Panc1 (cell line): ENCODE results near the gene GPX3. TPM values are rescaled to one million over a fixed set of nuclear protein-coding genes. Genes with fewer than 3 reads are reported as not detected.

Experiments
- ATAC-seq: fragments of 200-7000 bp; cut with Tn5 transposase; 2 replicates; pipeline ENCODE4 v1.9.1; 2020; ENCODE audit warnings: mild to moderate bottlenecking, moderate library complexity
- BruUV-seq: library from RNA; stranded (reverse); fragments of 400-500 nt; replicated peaks from 2 replicates; lab custom pipeline; 2021; lab: Mats Ljungman, UMichigan
- CTCF ChIA-PET: fragments of 300-600 bp; sonication (Branson Sonifier 250); formaldehyde crosslinking; loops from one replicate; lab custom pipeline; 2022; ENCODE audit warnings: antibody characterized with exemption; lab: Charles Lee
- POLR2A ChIA-PET: fragments of 300-600 bp; sonication (Branson Sonifier 250); formaldehyde crosslinking; loops from one replicate; lab custom pipeline; 2022; ENCODE audit warnings: antibody characterized with exemption; lab: Charles Lee
- DNase-seq: peaks from one replicate; pipeline ENCODE4 v3.0.0-alpha.2; 2010; ENCODE audit warnings: low read depth, low spot score
- H3K27ac ChIP-seq: 2 replicates; pipeline ENCODE4 v1.5.1; 2011; ENCODE audit warnings: mild to moderate bottlenecking, low read length, inconsistent platforms
- H3K27me3 ChIP-seq: fragments of 200-500 bp; sonication (Bioruptor generic); 2 replicates; pipeline ENCODE4 v1.6.0; 2014; ENCODE audit warnings: low read length, inconsistent platforms; ENCODE audit not compliant: control insufficient read depth, insufficient read depth
- H3K36me3 ChIP-seq: fragments of 200-500 bp; sonication (Bioruptor generic); 2 replicates; pipeline ENCODE4 v1.5.1; 2014; ENCODE audit warnings: inconsistent platforms, mild to moderate bottlenecking, low read length, moderate library complexity; ENCODE audit not compliant: control insufficient read depth, insufficient read depth
- H3K4me1 ChIP-seq: 2 replicates; pipeline ENCODE4 v1.5.1; 2011; ENCODE audit warnings: inconsistent platforms, mild to moderate bottlenecking, low read length, moderate library complexity; ENCODE audit not compliant: control insufficient read depth, insufficient read depth
- H3K4me3 ChIP-seq, 2 experiments: 2 replicates each; pipeline ENCODE4 v1.5.1; 2011 to 2012; ENCODE audit warnings: low read depth in 2 of 2, low read length in 2 of 2, mild to moderate bottlenecking in 2 of 2, inconsistent platforms in 1 of 2, moderate library complexity in 1 of 2
- H3K9me3 ChIP-seq: fragments of 200-500 bp; sonication (Bioruptor generic); 2 replicates; pipeline ENCODE4 v1.5.1; 2014; ENCODE audit warnings: low read depth, mild to moderate bottlenecking, inconsistent platforms, low read length, moderate library complexity; ENCODE audit not compliant: control insufficient read depth, insufficient read depth
- CTCF ChIP-seq: fragments of 450-650 bp; IDR thresholded peaks from 2 replicates; pipeline ENCODE4 v1.5.1; 2017; ENCODE audit warnings: mild to moderate bottlenecking
- POLR2AphosphoS5 ChIP-seq: IDR thresholded peaks from 2 replicates; pipeline ENCODE4 v1.6.1; 2012; ENCODE audit warnings: mild to moderate bottlenecking, low read depth, low read length, moderate library complexity
- REST ChIP-seq, 2 experiments: IDR thresholded peaks; 2 replicates each; pipeline ENCODE4 v1.6.1; 2011 to 2012; ENCODE audit warnings: low read depth in 2 of 2, control low read depth in 1 of 2, low read length in 1 of 2, mild to moderate bottlenecking in 1 of 2, moderate library complexity in 1 of 2; ENCODE audit not compliant: insufficient read depth in 1 of 2
- SIN3A ChIP-seq: IDR thresholded peaks from 2 replicates; pipeline ENCODE4 v1.6.1; 2012; ENCODE audit warnings: low read depth, mild to moderate bottlenecking, low read length, moderate library complexity, borderline replicate concordance; ENCODE audit not compliant: insufficient read depth
- TCF7L2 ChIP-seq: IDR thresholded peaks from 2 replicates; pipeline ENCODE4 v1.6.1; 2011; ENCODE audit warnings: mild to moderate bottlenecking, low read depth, low read length, inconsistent platforms
- in situ Hi-C: cut with HindIII; loops from 2 replicates; pipeline ENCODE4 v1.10.0; 2016; ENCODE audit warnings: low sequenced_read_pairs, low pct_unique_long_range_greater_than_20kb
- intact Hi-C: fragments of 100-400 bp; cut with micrococcal nuclease; formaldehyde crosslinking; loops from one replicate; pipeline ENCODE4 v1.10.0; 2022; ENCODE audit not compliant: unreplicated experiment
- total RNA-seq: library from RNA; stranded (reverse); gene quantifications from one replicate; pipeline ENCODE4 v1.2.1, GENCODE V29; 2021; ENCODE audit not compliant: unreplicated experiment

The GPX3 gene
- total RNA-seq, 1 experiment from 2014 or later: 8.5 TPM

GRCh38 chr5:151066920-151067319 lies 46.5 kb downstream of the GPX3 start:
- Histone ChIP-seq H3K36me3 (no peaks in the 10 kb centered on the region), H3K9me3 (no peaks in the 10 kb centered on the region), H3K4me3 (no peak overlapping the region), H3K27ac (no peak overlapping the region), H3K27me3 (no peaks in the 10 kb centered on the region), H3K4me1 (no peaks in the 10 kb centered on the region; the same call in 1 of the 2 replicates)
- BruUV-seq: no TSS peak
- TF ChIP-seq REST (IDR thresholded peaks at IDR 0.05; ENCODE audit: insufficient read depth in 1 of 2, low read depth in 2 of 2, low read length in 1 of 2) (no peak), TCF7L2 (no peak), CTCF (no peak), SIN3A (no peak), POLR2AphosphoS5 (no peak)
- no peak for ATAC-seq
- ChIA-PET POLR2A (no interaction called here), CTCF (no interaction called here)
- no peak for DNase-seq
- intact Hi-C loops (no loop called here), in situ Hi-C loops (no loop called here)

GRCh38 chr5:151067632-151068432 lies 47.4 kb downstream of the GPX3 start:
- TF ChIP-seq REST (IDR thresholded peaks at IDR 0.05; ENCODE audit: insufficient read depth in 1 of 2, low read depth in 2 of 2, low read length in 1 of 2): no peak
- no peak for TF ChIP-seq SIN3A
- no peak for TF ChIP-seq TCF7L2
- TF ChIP-seq POLR2AphosphoS5: no peak
- TF ChIP-seq CTCF: no peak
- Histone ChIP-seq H3K27me3 (no peaks in the 10 kb centered on the region), H3K36me3 (no peaks in the 10 kb centered on the region), H3K4me1 (no peaks in the 10 kb centered on the region; the same call in 1 of the 2 replicates), H3K9me3 (no peaks in the 10 kb centered on the region), H3K27ac (no peak overlapping the region), H3K4me3 (no peak overlapping the region)
- ATAC-seq (no peak), DNase-seq (no peak)
- POLR2A ChIA-PET: no interaction called here
- intact Hi-C loops (no loop called here), in situ Hi-C loops (no loop called here)
- no TSS peak for BruUV-seq
- CTCF ChIA-PET: interaction anchor here (0.6 kb wide), 1 partner anchor 14 kb away, joined by 3 read pairs; no protein-coding TSS in a partner anchor
